Amygdala (tissue), 56 donors: ENCODE results near the gene PACS1.
"Not testable (repeated sequence)": the region's sequence is repeated elsewhere in the genome, so short reads cannot be mapped to it uniquely, and the experiment has no call there.

Experiments used
- DNase-seq, 56 donors: peaks; one replicate each; lab custom pipeline; 2025; lab: John Stamatoyannopoulos, UW

The PACS1 gene

DNA sequence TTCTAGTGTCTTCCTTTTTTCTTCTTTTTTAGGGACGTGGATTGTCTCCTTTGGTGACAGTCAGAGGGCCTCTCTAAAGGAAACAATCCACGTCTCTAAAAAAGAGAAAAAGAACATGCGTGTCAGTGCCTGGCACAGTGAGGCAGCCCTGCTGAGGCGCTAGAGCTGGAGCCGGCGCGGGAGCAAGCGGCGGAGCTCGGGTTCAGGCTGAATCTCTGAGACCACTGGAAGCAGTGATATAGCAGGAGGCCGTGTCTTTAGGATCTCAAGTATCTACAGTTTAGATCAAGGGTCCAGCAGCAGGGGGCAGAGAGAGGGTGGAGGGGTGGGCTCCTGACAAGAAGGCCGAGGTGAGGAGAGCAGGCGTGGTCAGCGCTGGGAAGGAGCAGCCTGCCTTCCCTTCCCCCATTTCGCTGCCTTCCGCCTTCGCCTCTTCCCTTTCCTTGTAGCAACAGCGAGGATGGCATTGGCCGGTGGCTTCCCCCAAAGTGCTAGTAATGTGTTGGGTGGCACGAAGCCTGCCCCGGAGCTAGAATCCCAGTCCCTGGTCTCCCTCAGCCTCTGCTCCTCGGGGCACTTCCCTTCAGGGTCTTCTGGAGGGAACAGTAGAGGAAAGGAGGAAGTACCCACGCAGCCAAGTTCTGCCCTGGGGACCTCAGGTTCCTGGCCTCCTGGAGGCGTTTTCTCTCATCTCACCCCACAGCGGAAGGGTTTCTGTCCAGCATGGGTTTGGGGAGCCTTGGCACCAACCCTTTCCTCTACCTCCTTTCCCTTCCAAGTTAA is 170.1 kb downstream of the PACS1 start:
- no peak for DNase-seq

- no peak for DNase-seq
These were observed 170.7 kb downstream of the PACS1 start for GRCh38 chr11:66240781-66241136.

DNA sequence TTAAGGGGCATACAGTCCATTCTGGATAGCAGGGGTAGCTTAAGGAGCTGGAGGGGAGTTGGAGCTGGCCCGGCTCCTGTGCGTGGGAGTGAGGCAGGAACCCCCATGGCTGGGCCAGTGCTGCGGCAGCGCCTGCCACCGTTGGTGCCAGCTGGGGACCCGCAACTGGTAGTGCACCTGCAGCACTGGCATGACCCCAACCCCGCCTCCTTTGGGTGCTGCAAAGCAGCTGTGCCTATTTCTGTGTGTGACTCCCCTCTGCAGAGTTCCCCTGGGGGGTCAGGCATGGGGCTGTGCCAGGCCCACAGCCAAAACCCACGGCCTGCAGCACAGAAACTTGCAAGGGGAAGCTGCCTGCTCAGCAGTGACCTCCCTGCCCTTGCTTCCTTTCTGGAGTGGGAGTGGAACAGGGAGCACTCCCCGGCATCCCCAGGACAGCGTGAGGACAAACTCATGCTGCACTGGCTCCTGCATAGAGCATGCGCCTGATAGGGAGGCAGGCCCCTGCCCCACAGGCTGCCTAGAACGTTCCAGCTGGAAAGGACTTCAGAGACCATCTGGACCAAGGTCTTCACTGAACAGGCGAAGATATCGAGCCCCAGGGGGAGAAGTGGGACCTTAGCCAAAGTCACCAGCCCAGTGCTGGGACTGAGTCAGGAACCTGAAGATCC is 172.2 kb downstream of the PACS1 start:
- no peak for DNase-seq

DNA sequence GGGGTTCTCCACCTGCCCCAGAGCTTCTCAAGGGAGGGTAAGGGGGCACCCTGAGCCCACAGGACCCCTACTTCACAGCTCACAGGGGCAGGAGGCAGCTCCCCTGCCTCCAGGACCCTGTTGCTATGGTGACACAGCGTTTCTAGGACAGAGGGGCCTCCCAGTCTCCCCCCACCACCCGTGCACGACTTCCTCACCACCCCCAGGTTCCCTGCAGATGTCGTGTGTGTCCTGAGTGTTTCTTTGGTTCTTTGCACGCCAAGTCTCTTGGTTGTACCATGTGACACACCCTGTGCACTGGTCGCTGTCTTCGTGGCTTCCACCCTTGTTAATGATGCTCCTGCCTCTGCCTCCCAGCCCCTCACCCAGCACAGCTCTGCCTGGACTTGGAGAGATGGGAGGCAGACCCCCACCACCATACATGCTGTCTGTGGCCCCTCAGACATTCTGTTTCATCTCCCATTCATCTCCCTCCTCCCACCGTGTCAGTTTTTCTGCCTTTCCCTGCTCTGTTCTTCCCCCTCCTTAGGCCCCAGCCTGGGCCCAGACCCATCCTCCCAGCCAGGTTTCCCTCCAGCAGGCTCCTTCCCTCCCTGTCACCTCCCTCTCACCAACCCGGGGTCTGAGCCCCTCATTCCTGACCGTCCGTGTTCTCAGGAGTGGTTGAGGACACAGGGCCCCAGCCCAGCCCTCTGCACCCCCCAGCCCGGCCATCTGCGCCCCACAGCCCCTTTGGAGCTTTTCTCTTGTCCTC is 173.9 kb downstream of the PACS1 start:
- DNase-seq, result no peak

GRCh38 chr11:66247295-66247694 is 177.2 kb downstream of the PACS1 start:
- DNase-seq, result no peak

- no peak for DNase-seq
These were observed 177.7 kb downstream of the PACS1 start for GRCh38 chr11:66247801-66248200.

- DNase-seq, result no peak
These were observed 178.8 kb downstream of the PACS1 start for GRCh38 chr11:66248903-66249302.

GRCh38 chr11:66251809-66252208 is 181.7 kb downstream of the PACS1 start:
- DNase-seq, result no peak

DNA sequence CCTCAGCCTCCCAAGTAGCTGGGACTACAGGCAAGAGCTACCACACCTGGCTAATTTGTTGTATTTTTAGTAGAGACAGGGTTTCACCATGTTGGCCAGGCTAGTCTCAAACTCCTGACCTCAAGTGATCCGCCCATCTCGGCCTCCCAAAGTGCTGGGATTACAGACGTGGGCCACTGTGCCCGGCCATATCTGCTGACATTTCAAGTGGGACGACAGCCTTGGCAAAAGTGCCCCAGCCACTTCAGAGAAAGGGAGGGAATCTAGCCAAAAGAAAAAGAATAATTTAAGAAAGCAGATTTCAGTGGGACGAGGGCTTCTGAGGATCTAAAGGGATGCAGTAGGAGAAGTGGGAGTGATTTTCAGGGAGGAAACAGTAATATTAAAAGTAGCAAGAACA is 183.0 kb downstream of the PACS1 start:
- DNase-seq, result not testable (repeated sequence)

DNA sequence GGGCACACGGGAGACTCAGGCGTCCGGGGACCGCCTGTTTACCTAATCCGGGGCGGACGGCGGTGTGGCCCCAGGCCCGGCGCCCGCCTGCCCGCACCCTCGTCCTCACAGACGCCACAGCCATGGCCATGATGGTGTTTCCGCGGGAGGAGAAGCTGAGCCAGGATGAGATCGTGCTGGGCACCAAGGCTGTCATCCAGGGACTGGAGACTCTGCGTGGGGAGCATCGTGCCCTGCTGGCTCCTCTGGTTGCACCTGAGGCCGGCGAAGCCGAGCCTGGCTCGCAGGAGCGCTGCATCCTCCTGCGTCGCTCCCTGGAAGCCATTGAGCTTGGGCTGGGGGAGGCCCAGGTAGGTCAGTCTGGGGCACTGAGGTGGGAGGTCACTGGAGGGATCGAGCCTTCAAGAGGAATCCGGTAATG is 188.4 kb downstream of the PACS1 start:
- no peak for DNase-seq

DNA sequence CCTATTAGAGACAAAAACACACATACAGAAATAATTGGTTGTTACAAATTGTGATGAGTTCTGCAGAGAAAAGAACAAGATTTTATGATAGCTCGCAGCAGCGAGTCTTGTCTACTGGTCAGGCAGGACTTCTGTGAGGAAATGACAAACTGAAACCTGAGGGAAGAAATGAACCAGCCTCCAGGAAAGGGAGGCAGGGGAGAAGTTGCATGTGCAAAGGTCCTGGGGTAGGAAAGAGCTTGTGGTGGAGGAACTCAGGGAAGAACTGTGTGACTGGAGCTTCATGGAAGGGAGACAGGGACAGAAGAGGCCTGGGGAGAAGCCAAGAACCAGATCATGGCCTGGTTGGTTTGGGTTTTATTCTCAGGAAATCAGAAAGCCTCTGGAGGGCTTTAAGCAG is 189.2 kb downstream of the PACS1 start:
- DNase-seq, result no peak

DNA sequence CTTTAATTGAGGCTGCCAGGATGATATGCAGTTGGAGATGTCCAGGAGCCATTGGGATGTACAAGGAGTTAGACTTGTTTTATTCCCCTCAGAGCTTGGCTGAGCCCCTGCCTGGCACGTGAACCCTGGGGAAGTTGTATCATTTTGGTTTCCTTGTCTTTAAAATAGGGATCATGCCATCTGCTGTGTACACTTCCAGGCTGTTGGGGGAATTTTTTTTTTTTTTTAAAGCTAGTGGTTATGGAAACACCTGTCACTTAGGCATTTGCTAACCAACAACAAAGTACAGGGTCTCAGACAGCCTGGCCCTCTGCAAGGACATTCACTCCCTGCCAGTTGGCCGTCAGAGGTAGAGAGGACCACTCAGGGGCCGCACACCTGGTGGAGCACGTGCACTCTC is 189.9 kb downstream of the PACS1 start:
- DNase-seq, result no peak

GRCh38 chr11:66261578-66261977 is 191.5 kb downstream of the PACS1 start:
- DNase-seq, result no peak

GRCh38 chr11:66262191-66262590 is 192.1 kb downstream of the PACS1 start:
- DNase-seq, result no peak

DNA sequence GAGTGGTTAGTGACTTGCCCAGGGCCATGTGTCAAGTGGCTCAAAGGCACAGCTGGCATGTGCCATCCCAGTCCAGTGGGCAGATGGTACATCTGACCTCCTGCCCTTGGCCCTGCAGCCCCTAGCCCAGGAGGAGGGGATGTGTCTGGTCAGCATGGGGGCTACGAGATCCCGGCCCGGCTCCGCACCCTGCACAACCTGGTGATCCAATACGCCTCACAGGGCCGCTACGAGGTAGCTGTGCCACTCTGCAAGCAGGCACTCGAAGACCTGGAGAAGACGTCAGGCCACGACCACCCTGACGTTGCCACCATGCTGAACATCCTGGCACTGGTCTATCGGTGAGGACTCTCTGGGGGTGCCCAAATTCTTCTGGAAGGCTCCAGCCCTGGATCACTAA is 192.6 kb downstream of the PACS1 start:
- DNase-seq, result no peak

- DNase-seq, result no peak
These were observed 193.2 kb downstream of the PACS1 start for GRCh38 chr11:66263231-66263630.

- DNase-seq, result no peak
These were observed 193.7 kb downstream of the PACS1 start for GRCh38 chr11:66263785-66264184.

DNA sequence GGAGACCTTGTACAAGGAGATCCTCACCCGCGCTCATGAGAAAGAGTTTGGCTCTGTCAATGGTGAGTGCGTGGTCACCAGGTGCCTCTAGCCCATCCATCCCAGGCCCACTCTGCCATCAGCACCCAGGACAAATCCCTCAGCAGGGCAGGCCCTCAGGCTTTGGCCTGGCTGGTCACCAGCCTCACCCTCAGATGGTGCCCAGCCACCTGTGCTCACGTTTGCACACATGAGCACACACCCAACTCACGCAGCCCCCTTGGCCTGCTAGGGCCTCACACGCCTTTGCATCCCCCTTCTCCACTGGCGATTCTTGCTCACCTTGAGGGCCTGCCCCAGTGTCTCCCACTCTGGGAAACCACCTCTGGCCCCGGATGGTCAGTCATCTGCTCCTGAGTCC is 194.3 kb downstream of the PACS1 start:
- no peak for DNase-seq

DNA sequence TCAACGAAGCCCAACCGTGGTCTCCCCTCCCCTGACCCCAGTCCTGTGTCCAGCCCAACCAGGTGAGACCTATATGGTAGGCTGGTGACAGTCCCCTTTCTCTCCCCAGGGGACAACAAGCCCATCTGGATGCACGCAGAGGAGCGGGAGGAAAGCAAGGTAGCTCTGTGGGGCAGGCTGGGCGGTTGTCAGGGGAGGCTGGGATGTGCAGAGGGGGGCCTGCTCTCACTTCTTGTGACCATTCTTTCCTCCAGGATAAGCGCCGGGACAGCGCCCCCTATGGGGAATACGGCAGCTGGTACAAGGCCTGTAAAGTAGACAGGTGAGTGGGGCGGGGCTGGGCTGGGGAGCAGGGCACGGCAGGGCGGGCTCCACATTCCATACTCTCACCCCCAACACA is 194.8 kb downstream of the PACS1 start:
- DNase-seq, result no peak

DNA sequence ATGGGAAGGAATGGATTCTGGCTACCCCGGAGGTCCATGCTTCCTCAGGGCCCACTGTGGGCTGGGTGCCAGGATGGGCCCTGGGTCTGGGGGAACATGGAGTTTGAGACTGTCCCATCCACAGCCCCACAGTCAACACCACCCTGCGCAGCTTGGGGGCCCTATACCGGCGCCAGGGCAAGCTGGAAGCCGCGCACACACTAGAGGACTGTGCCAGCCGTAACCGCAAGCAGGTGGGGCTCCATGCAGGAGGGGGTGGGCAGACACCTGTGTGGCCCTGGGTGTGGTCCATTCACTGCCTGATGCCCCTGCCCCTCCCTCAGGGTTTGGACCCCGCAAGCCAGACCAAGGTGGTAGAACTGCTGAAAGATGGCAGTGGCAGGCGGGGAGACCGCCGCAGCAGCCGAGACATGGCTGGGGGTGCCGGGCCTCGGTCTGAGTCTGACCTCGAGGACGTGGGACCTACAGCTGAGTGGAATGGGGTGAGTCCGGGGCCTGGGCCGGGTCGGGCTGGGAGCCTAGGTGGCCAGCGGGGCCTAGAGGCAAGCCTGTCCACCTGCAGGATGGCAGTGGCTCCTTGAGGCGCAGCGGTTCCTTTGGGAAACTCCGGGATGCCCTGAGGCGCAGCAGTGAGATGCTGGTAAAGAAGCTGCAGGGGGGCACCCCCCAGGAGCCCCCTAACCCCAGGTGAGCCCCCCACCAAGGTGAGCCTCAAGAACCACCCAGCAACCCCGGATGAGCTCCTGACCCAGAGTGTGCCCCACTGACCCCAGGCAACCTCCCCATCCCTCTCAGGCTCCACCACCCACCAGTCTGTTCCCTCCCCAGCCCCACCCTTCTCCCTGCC is 195.7 kb downstream of the PACS1 start:
- DNase-seq, result no peak
